PC-3 (cell line): Measurements from ENCODE around the gene HNRNPA1. TPM values are rescaled to one million over a fixed set of nuclear protein-coding genes. Genes with fewer than 3 reads are reported as not detected.
"Not testable (repeated sequence)": the region's sequence is repeated elsewhere in the genome, so short reads cannot be mapped to it uniquely, and the experiment has no call there.

Experiments used
- ATAC-seq: fragments of 200-7000 bp; cut with Tn5 transposase; 2 replicates; pipeline ENCODE4 v1.9.1; 2020; ENCODE audit warnings: mild to moderate bottlenecking, moderate library complexity
- Bru-seq: library from RNA; stranded (reverse); fragments of 400-500 nt; gene quantifications from one replicate; lab custom pipeline; 2021; lab: Mats Ljungman, UMichigan
- BruChase-seq, 2 experiments: library from RNA; stranded (reverse); fragments of 400-500 nt; gene quantifications; one replicate each; lab custom pipeline; 2021; lab: Mats Ljungman, UMichigan
- BruUV-seq: library from RNA; stranded (reverse); fragments of 400-500 nt; replicated peaks from 2 replicates; lab custom pipeline; 2021; lab: Mats Ljungman, UMichigan
- CTCF ChIA-PET: fragments of 300-600 bp; sonication (Branson Sonifier 250); formaldehyde crosslinking; loops from one replicate; lab custom pipeline; 2022; ENCODE audit warnings: antibody characterized with exemption; lab: Charles Lee
- POLR2A ChIA-PET: fragments of 300-600 bp; sonication (Branson Sonifier 250); formaldehyde crosslinking; loops from one replicate; lab custom pipeline; 2022; ENCODE audit warnings: antibody characterized with exemption; ENCODE audit not compliant: unreplicated experiment; lab: Charles Lee
- DNase-seq: peaks from one replicate; pipeline ENCODE4 v3.0.0-alpha.2; 2015
- H2AFZ ChIP-seq: fragments of 300-600 bp; sonication (generic); 2 replicates; pipeline ENCODE4 v1.6.0; 2016; ENCODE audit warnings: antibody characterized with exemption, low read length
- H3F3A ChIP-seq: fragments of 300-600 bp; sonication (generic); one replicate; pipeline ENCODE4 v1.6.0; 2017; ENCODE audit warnings: antibody characterized with exemption, low read length, control low read depth, mild to moderate bottlenecking; ENCODE audit not compliant: unreplicated experiment
- H3K27ac ChIP-seq: fragments of 300-600 bp; sonication (generic); 2 replicates; pipeline ENCODE4 v1.5.1; 2016; ENCODE audit warnings: mild to moderate bottlenecking, low read length
- H3K27me3 ChIP-seq: fragments of 300-600 bp; sonication (generic); 2 replicates; pipeline ENCODE4 v1.6.1; 2016; ENCODE audit warnings: low read length, mixed read lengths
- H3K36me3 ChIP-seq: fragments of 300-600 bp; sonication (generic); 2 replicates; pipeline ENCODE4 v1.6.1; 2016; ENCODE audit warnings: low read depth, mixed run types, low read length, mixed read lengths
- H3K4me1 ChIP-seq: fragments of 300-600 bp; sonication (generic); 2 replicates; pipeline ENCODE4 v1.5.1; 2016; ENCODE audit warnings: low read length; ENCODE audit not compliant: insufficient read depth
- H3K4me2 ChIP-seq: fragments of 300-600 bp; sonication (generic); 2 replicates; pipeline ENCODE4 v1.6.0; 2016; ENCODE audit warnings: low read length
- H3K4me3 ChIP-seq: fragments of 300-600 bp; sonication (generic); 2 replicates; pipeline ENCODE4 v1.5.1; 2016; ENCODE audit warnings: mild to moderate bottlenecking, low read length, mixed read lengths
- H3K79me2 ChIP-seq: fragments of 300-600 bp; sonication (generic); 2 replicates; pipeline ENCODE4 v1.6.1; 2017; ENCODE audit warnings: low read length, mixed read lengths
- H3K9ac ChIP-seq: fragments of 300-600 bp; sonication (generic); 2 replicates; pipeline ENCODE4 v1.6.0; 2016; ENCODE audit warnings: mild to moderate bottlenecking, low read length
- H3K9me2 ChIP-seq: fragments of 300-600 bp; sonication (generic); replicated peaks from 2 replicates; pipeline ENCODE4 v1.6.1; 2016; ENCODE audit warnings: mixed run types, low read length, mixed read lengths
- H3K9me3 ChIP-seq: fragments of 300-600 bp; sonication (generic); 2 replicates; pipeline ENCODE4 v1.6.1; 2016; ENCODE audit warnings: low read length, mixed read lengths
- H4K20me1 ChIP-seq: fragments of 300-600 bp; sonication (generic); 2 replicates; pipeline ENCODE4 v1.6.1; 2016; ENCODE audit warnings: low read length, mixed read lengths
- EZH2 ChIP-seq: fragments of 300-600 bp; sonication (generic); IDR thresholded peaks from one replicate; pipeline ENCODE4 v1.6.1; 2017; ENCODE audit warnings: antibody characterized with exemption, mild to moderate bottlenecking, low read length; ENCODE audit not compliant: unreplicated experiment
- EZH2phosphoT487 ChIP-seq: fragments of 300-600 bp; sonication (generic); IDR thresholded peaks from 2 replicates; pipeline ENCODE4 v1.6.1; 2018; ENCODE audit warnings: mild to moderate bottlenecking, antibody characterized with exemption, low read length, borderline replicate concordance
- intact Hi-C: fragments of 100-400 bp; cut with micrococcal nuclease; formaldehyde crosslinking; loops from 2 replicates; pipeline ENCODE4 v1.9.0; 2023
- long read RNA-seq: library from polyadenylated mRNA; unstranded; transcript quantifications from one replicate; pipeline ENCODE4 v2.0.0, GENCODE V29; 2021; ENCODE audit not compliant: unreplicated experiment
- total RNA-seq: library from RNA; depleted of rRNA; stranded (reverse); fragments of >200 nt; gene quantifications from 2 replicates; pipeline ENCODE4 v1.2.3, GENCODE V29; 2014; rRNA removed
- TF ChIP-seq, protein P1 (sequence below): fragments of 300-600 bp; sonication (generic); conservative IDR thresholded peaks from 2 replicates; pipeline ENCODE4 v1.5.1; 2017; ENCODE audit warnings: antibody characterized with exemption, low read depth, mild to moderate bottlenecking, low read length

The HNRNPA1 gene
- total RNA-seq (465 and 516 TPM in 2 replicates), Bru-seq, nascent RNA (percentile 100 among the genes with signal in this experiment), BruChase-seq, experiment 1, labeled RNA remaining after a 6-hour chase (percentile 100 among the genes with signal in this experiment), BruChase-seq, experiment 2, labeled RNA remaining after a 2-hour chase (percentile 100 among the genes with signal in this experiment)
- long read RNA-seq, full-length matches to known transcripts: 471 of 521 reads
- long read RNA-seq, partial matches to known transcripts: 25 of 521 reads
- long read RNA-seq, other reads (novel, unspliced or antisense): 25 of 521 reads

GRCh38 chr12:54280468-54281260 is at the start of gene HNRNPA1:
TSS of gene HNRNPA1 (plus strand) at chr12:54280726. CDS start at chr12:54280808, 82 bp downstream.
- TSS peak; percentile 53 for BruUV-seq
- H3K9me2 ChIP-seq: no peaks in the 10 kb centered on the region
- TF ChIP-seq, protein P1, sequence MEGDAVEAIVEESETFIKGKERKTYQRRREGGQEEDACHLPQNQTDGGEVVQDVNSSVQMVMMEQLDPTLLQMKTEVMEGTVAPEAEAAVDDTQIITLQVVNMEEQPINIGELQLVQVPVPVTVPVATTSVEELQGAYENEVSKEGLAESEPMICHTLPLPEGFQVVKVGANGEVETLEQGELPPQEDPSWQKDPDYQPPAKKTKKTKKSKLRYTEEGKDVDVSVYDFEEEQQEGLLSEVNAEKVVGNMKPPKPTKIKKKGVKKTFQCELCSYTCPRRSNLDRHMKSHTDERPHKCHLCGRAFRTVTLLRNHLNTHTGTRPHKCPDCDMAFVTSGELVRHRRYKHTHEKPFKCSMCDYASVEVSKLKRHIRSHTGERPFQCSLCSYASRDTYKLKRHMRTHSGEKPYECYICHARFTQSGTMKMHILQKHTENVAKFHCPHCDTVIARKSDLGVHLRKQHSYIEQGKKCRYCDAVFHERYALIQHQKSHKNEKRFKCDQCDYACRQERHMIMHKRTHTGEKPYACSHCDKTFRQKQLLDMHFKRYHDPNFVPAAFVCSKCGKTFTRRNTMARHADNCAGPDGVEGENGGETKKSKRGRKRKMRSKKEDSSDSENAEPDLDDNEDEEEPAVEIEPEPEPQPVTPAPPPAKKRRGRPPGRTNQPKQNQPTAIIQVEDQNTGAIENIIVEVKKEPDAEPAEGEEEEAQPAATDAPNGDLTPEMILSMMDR: no peak
- TF ChIP-seq EZH2phosphoT487 (no peak), EZH2 (no peak)
- ChIA-PET CTCF (interaction anchor here (0.8 to 1.8 kb wide), 2 partner anchors 29 to 44 kb away, joined by 4 to 7 read pairs; partner anchors contain the start of gene COPZ1), POLR2A (interaction anchor here (0.5 to 1.9 kb wide), 3 partner anchors 21 to 263 kb away, joined by 3 to 40 read pairs (median 4); partner anchors contain the start of gene COPZ1)
- peaks cover 61% of the 10 kb centered on the region for H3K36me3 ChIP-seq
- H3K79me2 ChIP-seq: peaks cover 85% of the 10 kb centered on the region
- no peaks in the 10 kb centered on the region for H3K27me3 ChIP-seq
- H2AFZ ChIP-seq: peak within 1 kb of the TSS; percentile 79
- peak within 1 kb of the TSS; percentile 87 for H3K27ac ChIP-seq
- peak within 1 kb of the TSS; percentile 88 for H3K4me3 ChIP-seq
- peaks cover 31% of the 10 kb centered on the region for H3K4me1 ChIP-seq
- H3K9ac ChIP-seq: peak within 1 kb of the TSS; percentile 99
- peak; percentile 99 for DNase-seq
- H3K4me2 ChIP-seq: peak within 1 kb of the TSS; percentile 91
- peak; percentile 85 for ATAC-seq
- intact Hi-C loops: loop anchor here (1.0 kb wide), 2 partner anchors 44 to 79 kb away; no protein-coding TSS in a partner anchor
- no peaks in the 10 kb centered on the region for H3K9me3 ChIP-seq
- H4K20me1 ChIP-seq: peaks cover 45% of the 10 kb centered on the region
- H3F3A ChIP-seq: peaks cover 13% of the 10 kb centered on the region

- intact Hi-C loops, H3K9ac ChIP-seq, H3K9me3 ChIP-seq, H3K27me3 ChIP-seq, DNase-seq, H3K9me2 ChIP-seq, H3K27ac ChIP-seq, H2AFZ ChIP-seq, H3K79me2 ChIP-seq, POLR2A ChIA-PET, ATAC-seq, H3F3A ChIP-seq, H4K20me1 ChIP-seq, H3K4me2 ChIP-seq, H3K4me3 ChIP-seq, BruUV-seq, H3K36me3 ChIP-seq: not testable (repeated sequence)
- peaks cover 13% of the 10 kb centered on the region for H3K4me1 ChIP-seq
- CTCF ChIA-PET: interaction anchor here (0.5 kb wide), 1 partner anchor 127 kb away, joined by 5 read pairs; no protein-coding TSS in a partner anchor
Observed at GRCh38 chr12:54231269-54231668, 49.3 kb upstream of the HNRNPA1 start.

DNA sequence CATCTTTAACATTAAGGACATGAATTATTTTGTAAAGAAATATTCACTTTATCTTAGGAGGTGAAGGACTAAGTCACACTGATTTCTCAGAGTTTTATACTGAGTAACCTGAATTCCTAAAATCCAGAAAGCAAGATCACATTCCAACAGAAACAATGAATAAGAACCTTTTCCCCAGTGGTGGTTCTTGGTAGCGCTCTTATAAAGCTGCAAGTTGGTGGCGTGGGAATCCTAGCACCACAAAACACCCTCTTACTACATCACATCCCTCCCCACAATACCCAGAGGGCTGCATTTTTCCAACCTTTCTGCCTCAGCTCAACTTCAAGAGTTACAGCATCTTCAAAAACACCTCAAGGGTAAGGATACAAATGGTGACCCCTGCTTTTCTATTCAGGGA is 47.7 kb upstream of the HNRNPA1 start:
- Histone ChIP-seq H3K4me2 (no peak overlapping the region), H4K20me1 (no peaks in the 10 kb centered on the region), H3K9me2 (no peaks in the 10 kb centered on the region), H2AFZ (no peak overlapping the region), H3K4me1 (peaks cover 13% of the 10 kb centered on the region), H3K27me3 (no peaks in the 10 kb centered on the region), H3F3A (no peaks in the 10 kb centered on the region), H3K27ac (no peak overlapping the region), H3K9me3 (no peaks in the 10 kb centered on the region), H3K4me3 (no peak overlapping the region), H3K36me3 (no peaks in the 10 kb centered on the region), H3K9ac (no peak overlapping the region), H3K79me2 (no peaks in the 10 kb centered on the region)
- BruUV-seq: no TSS peak
- ChIA-PET CTCF (no interaction called here), POLR2A (interaction anchor here (0.7 kb wide), 1 partner anchor 13 kb away, joined by 9 read pairs; no protein-coding TSS in a partner anchor)
- intact Hi-C loops: no loop called here
- no peak for DNase-seq
- peak; percentile 14; the same call in 1 of the 2 replicates for ATAC-seq
- TF ChIP-seq EZH2phosphoT487 (no peak), EZH2 (no peak)
- TF ChIP-seq, protein P1: peak; percentile 29; the same call in 1 of the 2 replicates
